Measurements from ENCODE around the gene ZNF195.
"Not testable (repeated sequence)": the region's sequence is repeated elsewhere in the genome, so short reads cannot be mapped to it uniquely, and the experiment has no call there.

DNA sequence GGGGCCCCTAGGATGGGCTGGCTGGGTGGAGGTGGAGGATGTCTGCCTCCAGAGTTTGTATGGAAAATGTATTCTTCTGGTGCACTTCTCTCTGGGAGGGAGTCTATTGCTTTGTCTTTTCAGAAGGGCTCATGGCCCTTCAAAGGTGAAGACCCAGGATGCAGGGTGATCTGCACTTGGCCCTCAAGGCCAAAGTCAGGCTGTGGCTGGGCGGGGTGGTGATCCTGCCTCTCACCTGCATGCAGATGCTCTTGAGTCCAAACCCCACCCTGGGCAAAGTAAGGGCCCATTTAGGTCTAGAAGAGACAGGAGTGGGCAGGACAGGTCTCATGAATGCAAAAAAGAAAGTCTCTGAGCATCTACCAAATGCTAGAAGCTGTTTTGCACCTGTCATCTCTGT is 40.5 kb upstream of the ZNF195 start:
- TF ChIP-seq NFYB (IDR thresholded peaks at IDR 0.05; ENCODE audit: insufficient read depth, low read depth, low read length); POLR2A (IDR thresholded peaks at IDR 0.05; ENCODE audit: low read depth, low read length); POLR2AphosphoS5 (IDR thresholded peaks at IDR 0.05; ENCODE audit: low read length); BRCA1 (IDR thresholded peaks at IDR 0.05; ENCODE audit: low read depth, low read length); ZSCAN29 (IDR thresholded peaks at IDR 0.05); POLR2AphosphoS2 (IDR thresholded peaks at IDR 0.05; ENCODE audit: low read depth, low read length): not testable (repeated sequence)
- TF ChIP-seq, protein P1, sequence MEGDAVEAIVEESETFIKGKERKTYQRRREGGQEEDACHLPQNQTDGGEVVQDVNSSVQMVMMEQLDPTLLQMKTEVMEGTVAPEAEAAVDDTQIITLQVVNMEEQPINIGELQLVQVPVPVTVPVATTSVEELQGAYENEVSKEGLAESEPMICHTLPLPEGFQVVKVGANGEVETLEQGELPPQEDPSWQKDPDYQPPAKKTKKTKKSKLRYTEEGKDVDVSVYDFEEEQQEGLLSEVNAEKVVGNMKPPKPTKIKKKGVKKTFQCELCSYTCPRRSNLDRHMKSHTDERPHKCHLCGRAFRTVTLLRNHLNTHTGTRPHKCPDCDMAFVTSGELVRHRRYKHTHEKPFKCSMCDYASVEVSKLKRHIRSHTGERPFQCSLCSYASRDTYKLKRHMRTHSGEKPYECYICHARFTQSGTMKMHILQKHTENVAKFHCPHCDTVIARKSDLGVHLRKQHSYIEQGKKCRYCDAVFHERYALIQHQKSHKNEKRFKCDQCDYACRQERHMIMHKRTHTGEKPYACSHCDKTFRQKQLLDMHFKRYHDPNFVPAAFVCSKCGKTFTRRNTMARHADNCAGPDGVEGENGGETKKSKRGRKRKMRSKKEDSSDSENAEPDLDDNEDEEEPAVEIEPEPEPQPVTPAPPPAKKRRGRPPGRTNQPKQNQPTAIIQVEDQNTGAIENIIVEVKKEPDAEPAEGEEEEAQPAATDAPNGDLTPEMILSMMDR (IDR thresholded peaks at IDR 0.05 in 2 of 3, conservative IDR thresholded peaks at IDR 0.05 in 1 of 3; ENCODE audit: control insufficient read depth in 2 of 3, extremely low read depth in 1 of 3, insufficient read depth in 1 of 3, low read depth in 3 of 3, low read length in 3 of 3), result not testable (repeated sequence)
- TF ChIP-seq, protein P2, sequence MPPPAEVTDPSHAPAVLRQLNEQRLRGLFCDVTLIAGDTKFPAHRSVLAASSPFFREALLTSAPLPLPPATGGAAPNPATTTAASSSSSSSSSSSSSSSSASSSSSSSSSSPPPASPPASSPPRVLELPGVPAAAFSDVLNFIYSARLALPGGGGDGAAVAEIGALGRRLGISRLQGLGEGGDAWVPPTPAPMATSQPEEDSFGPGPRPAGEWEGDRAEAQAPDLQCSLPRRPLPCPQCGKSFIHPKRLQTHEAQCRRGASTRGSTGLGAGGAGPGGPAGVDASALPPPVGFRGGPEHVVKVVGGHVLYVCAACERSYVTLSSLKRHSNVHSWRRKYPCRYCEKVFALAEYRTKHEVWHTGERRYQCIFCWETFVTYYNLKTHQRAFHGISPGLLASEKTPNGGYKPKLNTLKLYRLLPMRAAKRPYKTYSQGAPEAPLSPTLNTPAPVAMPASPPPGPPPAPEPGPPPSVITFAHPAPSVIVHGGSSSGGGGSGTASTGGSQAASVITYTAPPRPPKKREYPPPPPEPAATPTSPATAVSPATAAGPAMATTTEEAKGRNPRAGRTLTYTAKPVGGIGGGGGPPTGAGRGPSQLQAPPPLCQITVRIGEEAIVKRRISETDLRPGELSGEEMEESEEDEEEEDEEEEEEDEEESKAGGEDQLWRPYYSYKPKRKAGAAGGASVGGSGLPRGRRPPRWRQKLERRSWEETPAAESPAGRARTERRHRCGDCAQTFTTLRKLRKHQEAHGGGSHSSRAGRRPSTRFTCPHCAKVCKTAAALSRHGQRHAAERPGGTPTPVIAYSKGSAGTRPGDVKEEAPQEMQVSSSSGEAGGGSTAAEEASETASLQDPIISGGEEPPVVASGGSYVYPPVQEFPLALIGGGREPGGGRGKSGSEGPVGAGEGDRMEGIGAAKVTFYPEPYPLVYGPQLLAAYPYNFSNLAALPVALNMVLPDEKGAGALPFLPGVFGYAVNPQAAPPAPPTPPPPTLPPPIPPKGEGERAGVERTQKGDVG (CRISPR knock-in tag; IDR thresholded peaks at IDR 0.05), result not testable (repeated sequence)
